Measurements from ENCODE around the gene SPOCK1.

GRCh38 chr5:137105351-137106035 lies 393.6 kb downstream of the SPOCK1 start:
- TF ChIP-seq POLR2A (IDR thresholded peaks at IDR 0.05): no peak
- TF ChIP-seq, protein P1, sequence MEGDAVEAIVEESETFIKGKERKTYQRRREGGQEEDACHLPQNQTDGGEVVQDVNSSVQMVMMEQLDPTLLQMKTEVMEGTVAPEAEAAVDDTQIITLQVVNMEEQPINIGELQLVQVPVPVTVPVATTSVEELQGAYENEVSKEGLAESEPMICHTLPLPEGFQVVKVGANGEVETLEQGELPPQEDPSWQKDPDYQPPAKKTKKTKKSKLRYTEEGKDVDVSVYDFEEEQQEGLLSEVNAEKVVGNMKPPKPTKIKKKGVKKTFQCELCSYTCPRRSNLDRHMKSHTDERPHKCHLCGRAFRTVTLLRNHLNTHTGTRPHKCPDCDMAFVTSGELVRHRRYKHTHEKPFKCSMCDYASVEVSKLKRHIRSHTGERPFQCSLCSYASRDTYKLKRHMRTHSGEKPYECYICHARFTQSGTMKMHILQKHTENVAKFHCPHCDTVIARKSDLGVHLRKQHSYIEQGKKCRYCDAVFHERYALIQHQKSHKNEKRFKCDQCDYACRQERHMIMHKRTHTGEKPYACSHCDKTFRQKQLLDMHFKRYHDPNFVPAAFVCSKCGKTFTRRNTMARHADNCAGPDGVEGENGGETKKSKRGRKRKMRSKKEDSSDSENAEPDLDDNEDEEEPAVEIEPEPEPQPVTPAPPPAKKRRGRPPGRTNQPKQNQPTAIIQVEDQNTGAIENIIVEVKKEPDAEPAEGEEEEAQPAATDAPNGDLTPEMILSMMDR (IDR thresholded peaks at IDR 0.05 in 8 of 11, conservative IDR thresholded peaks at IDR 0.05 in 3 of 11): no peak
